WERI-Rb-1 (cell line): ENCODE results near the gene NFIA.
"Not testable (repeated sequence)": the region's sequence is repeated elsewhere in the genome, so short reads cannot be mapped to it uniquely, and the experiment has no call there.

Experiments
- DNase-seq: peaks from one replicate; pipeline ENCODE4 v3.0.0-alpha.2; 2020
- H3K27ac ChIP-seq: fragments of 250-450 bp; sonication (Bioruptor Pico); 2 replicates; pipeline ENCODE4 v1.5.1; 2020; ENCODE audit warnings: mild to moderate bottlenecking, moderate library complexity
- H3K27me3 ChIP-seq: fragments of 250-450 bp; sonication (Bioruptor Pico); 2 replicates; pipeline ENCODE4 v1.5.1; 2021; ENCODE audit warnings: mild to moderate bottlenecking, low read depth, moderate library complexity; ENCODE audit not compliant: insufficient read depth, severe bottlenecking
- H3K36me3 ChIP-seq: fragments of 250-450 bp; sonication (Bioruptor Pico); 2 replicates; pipeline ENCODE4 v1.5.1; 2020; ENCODE audit warnings: mild to moderate bottlenecking, moderate library complexity
- H3K4me3 ChIP-seq: 2 replicates; pipeline ENCODE4 v1.5.1; 2011; ENCODE audit warnings: low read depth, mild to moderate bottlenecking, control low read depth, low read length
- H3K9me3 ChIP-seq: fragments of 250-450 bp; sonication (Bioruptor Pico); 2 replicates; pipeline ENCODE4 v1.5.1; 2021; ENCODE audit warnings: mild to moderate bottlenecking, moderate library complexity; ENCODE audit not compliant: severe bottlenecking
- TF ChIP-seq, protein P1 (sequence below): IDR thresholded peaks from 2 replicates; pipeline ENCODE4 v1.5.1; 2011; ENCODE audit warnings: low read depth, mild to moderate bottlenecking, control low read depth, inconsistent platforms, low read length

Gene NFIA

DNA sequence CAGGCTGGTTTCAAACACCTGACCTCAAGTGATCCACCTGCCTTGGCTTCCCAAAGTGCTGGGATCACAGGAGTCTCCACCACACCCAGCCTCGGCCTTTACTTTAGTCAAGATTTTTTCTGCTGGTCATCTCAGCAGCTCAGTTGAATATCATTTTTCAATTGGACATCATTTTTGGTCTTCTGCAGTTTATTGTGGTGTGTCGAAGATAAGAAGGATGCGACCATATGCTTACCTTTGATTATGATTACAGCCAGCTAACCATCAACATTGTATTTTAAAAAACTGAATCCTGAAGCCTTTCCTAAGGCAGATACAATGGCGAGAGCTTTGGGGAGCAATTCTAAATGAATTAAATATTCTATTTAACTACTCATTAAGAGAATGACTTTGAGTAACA lies 12.3 kb upstream of the NFIA start:
- H3K36me3 ChIP-seq = no peaks in the 10 kb centered on the region
- TF ChIP-seq, protein P1, sequence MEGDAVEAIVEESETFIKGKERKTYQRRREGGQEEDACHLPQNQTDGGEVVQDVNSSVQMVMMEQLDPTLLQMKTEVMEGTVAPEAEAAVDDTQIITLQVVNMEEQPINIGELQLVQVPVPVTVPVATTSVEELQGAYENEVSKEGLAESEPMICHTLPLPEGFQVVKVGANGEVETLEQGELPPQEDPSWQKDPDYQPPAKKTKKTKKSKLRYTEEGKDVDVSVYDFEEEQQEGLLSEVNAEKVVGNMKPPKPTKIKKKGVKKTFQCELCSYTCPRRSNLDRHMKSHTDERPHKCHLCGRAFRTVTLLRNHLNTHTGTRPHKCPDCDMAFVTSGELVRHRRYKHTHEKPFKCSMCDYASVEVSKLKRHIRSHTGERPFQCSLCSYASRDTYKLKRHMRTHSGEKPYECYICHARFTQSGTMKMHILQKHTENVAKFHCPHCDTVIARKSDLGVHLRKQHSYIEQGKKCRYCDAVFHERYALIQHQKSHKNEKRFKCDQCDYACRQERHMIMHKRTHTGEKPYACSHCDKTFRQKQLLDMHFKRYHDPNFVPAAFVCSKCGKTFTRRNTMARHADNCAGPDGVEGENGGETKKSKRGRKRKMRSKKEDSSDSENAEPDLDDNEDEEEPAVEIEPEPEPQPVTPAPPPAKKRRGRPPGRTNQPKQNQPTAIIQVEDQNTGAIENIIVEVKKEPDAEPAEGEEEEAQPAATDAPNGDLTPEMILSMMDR = no peak
- H3K27me3 ChIP-seq = no peaks in the 10 kb centered on the region
- H3K9me3 ChIP-seq = no peaks in the 10 kb centered on the region
- no peak for DNase-seq
- H3K27ac ChIP-seq = no peak overlapping the region
- H3K4me3 ChIP-seq = no peak overlapping the region

DNA sequence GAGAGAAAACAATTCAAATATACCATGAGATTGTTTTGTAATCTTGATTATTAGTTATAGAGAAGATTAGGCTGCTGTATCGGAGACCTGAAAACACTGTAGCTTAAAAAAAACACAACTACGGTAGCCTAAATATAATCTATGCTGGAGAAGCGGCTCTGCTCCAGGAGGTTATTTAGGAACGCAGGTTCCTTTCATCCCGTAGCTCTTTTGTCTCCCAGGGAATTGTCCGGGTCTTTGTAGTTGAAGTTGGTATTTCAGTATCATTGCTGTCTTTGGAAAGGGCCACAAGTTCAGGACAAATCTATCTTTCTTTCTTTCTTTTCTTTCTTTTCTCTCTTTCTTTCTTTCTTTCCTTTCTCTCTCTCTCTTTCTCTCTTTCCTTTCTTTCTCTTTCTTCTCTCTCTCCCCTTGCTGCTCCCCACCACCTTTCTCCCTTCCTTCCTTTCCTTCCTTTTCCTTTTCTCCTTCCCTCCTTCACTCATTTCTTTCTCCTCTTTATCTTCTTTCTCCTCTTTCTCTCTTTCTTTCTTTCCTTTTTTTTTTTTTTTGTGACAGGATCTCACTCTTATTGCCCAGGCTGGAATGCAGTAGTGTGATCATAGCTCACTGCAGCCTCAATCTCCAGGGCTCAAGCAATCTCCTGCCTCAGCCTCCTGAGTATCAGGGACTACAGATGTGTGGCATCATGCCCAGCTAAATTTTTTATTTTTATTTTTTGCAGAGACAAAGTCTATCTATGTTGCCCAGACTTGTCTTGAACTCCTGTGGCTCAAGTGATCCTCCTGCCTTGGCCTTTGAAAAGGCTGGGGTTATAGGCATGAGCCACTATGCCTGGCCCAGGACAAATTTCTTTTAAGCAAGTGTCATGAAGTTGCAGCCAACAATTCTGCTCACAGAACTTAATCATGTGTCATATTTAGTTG lies 10.9 kb upstream of the NFIA start:
- no peak for DNase-seq
- no peaks in the 10 kb centered on the region for H3K9me3 ChIP-seq
- TF ChIP-seq, protein P1 = no peak
- no peak overlapping the region for H3K4me3 ChIP-seq
- H3K27me3 ChIP-seq = no peaks in the 10 kb centered on the region
- H3K27ac ChIP-seq = no peak overlapping the region
- no peaks in the 10 kb centered on the region for H3K36me3 ChIP-seq

DNA sequence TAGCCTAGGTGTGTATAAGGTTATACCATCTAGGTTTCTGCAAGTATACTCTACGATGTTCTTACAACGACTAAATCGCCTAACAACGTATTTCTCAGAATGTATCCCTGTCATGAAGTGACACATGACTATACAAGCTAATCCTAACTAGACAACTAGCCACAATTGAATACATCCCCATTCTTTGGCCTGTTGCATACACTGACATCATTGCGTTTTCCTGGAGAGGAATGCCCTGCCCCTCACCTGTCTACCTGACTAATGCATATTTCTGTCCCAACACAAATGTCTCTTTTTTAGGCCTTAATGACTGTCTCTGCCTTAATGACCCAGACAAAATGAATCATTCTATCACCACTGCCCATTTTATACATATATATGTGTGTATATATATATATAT lies 8.5 kb upstream of the NFIA start:
- H3K9me3 ChIP-seq = no peaks in the 10 kb centered on the region
- DNase-seq = no peak
- no peak overlapping the region for H3K27ac ChIP-seq
- no peaks in the 10 kb centered on the region for H3K36me3 ChIP-seq
- TF ChIP-seq, protein P1 = no peak
- no peak overlapping the region for H3K4me3 ChIP-seq
- no peaks in the 10 kb centered on the region for H3K27me3 ChIP-seq

DNA sequence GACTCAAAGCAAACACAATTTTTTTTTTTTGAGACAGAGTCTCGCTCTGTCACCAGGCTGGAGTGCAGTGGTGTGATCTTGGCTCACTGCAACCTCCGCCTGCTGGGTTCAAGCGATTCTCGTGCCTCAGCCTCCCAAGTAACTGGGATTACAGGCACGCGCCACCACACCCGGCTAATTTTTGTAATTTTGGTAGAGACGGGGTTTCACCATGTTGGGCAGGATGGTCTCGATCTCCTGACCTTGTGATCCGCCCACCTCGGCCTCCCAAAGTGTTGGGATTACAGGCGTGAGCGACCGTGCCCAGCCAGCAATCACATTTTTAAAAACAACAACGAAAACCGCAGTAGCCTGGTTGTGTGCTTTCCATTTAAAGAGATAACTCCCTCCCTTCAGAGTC lies 6.5 kb upstream of the NFIA start:
- not testable (repeated sequence) for H3K4me3 ChIP-seq, H3K27ac ChIP-seq, H3K27me3 ChIP-seq, DNase-seq, H3K36me3 ChIP-seq, H3K9me3 ChIP-seq

DNA sequence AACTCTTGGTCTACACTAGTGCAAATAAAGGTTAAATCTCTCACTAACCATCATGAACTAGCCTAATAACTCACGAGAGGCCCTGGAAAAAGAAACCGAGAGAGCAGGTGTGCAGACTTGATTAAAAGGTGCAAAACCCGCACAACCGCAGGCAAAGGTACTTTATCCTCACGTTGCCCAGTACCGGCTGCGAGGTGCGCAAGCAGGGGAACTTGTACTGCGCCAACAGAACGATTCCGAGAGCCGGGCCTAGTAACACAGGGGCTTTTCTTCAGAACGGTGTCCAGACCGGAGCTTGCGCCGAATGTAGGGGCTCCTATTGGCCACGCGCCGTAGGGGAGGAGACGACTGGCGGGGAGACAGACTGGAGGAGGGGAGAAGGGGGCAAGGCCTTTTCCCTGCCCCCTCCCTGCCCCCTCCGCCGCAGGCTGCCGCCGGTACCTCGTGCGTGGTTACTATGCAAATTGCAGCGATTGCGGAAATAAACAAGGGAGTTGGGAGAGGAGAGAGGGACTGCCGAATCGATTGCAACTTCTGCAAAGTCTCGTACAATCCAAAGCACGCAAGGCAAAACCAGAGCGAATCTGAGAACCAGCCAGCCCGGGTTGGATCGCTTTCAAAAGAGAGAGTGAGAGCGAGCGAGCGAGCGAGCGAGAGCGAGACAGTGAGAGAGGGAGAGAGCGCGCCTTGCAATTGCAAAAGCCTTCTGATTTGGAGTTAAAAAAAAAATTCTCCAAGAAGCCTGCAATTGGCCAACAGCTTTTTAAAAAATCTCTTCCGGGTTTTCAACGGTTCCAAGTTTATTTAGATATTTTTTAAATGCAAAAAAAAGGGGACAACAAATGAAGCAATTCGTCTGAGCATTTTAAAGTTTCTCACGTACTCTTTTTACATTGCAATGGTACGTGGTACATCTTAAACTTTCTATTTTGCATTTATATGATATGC lies 5.4 kb upstream of the NFIA start:
- no peaks in the 10 kb centered on the region for H3K9me3 ChIP-seq
- no peak overlapping the region; the same call in 1 of the 2 replicates for H3K4me3 ChIP-seq
- H3K36me3 ChIP-seq = no peaks in the 10 kb centered on the region
- DNase-seq = no peak
- H3K27me3 ChIP-seq = peaks cover 18% of the 10 kb centered on the region
- TF ChIP-seq, protein P1 = no peak
- H3K27ac ChIP-seq = no peak overlapping the region
